ENCODE data around the gene ZC2HC1B. TPM values are rescaled to one million over a fixed set of nuclear protein-coding genes. Genes with fewer than 3 reads are reported as not detected.

ZC2HC1B gene
- total RNA-seq, 1 donor from 2014 or later: not detected

Other genes with a start within 250 kb of the ZC2HC1B start
- gene PHACTR2, start 186.5 kb upstream of the ZC2HC1B start, total RNA-seq (ENCODE audit: insufficient read depth, low replicate concordance): 232 TPM
- gene LTV1, start 21.1 kb upstream of the ZC2HC1B start, total RNA-seq (ENCODE audit: insufficient read depth, low replicate concordance): 28.4 TPM
- 127 TPM for gene PLAGL1, start 143.8 kb downstream of the ZC2HC1B start, total RNA-seq (ENCODE audit: insufficient read depth, low replicate concordance)
- gene SF3B5, start 231.1 kb downstream of the ZC2HC1B start, total RNA-seq (ENCODE audit: insufficient read depth, low replicate concordance): 54.7 TPM